HG03469 (cell line): ENCODE measurements around the gene CPXM2.

Source experiments
- ATAC-seq: cut with Tn5 transposase; IDR thresholded peaks from one replicate; pipeline ENCODE4 v1.9.1; 2021; ENCODE audit warnings: mild to moderate bottlenecking, moderate library complexity, moderate number of reproducible peaks; ENCODE audit not compliant: unreplicated experiment

Gene CPXM2

DNA sequence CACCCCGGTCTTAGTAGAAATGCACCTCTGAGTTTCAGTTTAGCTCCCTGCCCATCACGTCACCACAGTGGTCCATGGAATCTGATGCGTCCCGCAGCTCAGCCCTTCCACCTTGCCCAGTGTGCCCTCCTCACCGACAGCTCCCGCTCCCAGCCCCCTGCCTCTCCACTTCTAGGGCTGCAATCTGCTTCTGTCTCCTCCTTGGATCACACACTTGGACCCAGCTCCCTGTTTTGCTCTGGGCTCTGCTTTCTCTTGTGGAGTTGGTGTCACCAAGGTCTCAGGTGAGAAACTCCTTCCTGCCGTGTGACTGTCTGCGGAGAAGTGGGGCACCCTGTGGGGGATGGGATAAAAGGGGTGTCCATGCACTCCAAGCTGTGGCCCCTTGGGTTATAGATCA is 187.5 kb downstream of the CPXM2 start:
- ATAC-seq, result no peak

DNA sequence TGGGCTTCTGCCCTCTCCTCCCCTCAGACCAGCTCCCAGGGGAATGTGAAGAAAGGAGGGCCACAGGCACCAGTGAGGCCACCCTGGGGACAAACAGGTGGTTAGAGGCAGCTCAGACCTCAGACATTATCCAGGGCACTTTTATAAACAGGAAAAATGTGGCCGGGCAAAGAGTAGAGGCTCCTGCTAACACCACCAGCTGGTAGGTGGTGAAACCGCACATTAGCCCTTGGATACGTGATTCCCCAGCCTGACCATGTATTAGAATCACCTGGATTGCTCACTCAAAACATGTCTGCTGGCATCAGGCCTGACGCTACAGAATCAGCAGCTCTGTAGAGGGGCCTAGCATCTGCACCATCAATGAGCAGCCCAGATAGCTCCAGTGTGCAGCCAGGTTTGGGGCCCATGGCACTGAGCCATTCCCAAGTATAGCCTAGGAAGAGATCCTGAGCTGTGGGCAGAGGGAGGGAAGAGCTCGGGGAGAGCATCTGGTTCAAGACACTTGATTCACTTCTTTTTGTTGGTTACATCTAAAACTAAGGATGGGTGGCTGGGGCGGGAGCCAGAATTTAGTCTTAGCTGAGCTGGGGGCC is 188.3 kb downstream of the CPXM2 start:
- no peak for ATAC-seq
